SK-N-MC (cell line): ENCODE results near the gene SPAM1.
"Not testable (repeated sequence)": the region's sequence is repeated elsewhere in the genome, so short reads cannot be mapped to it uniquely, and the experiment has no call there.

Experiments used
- DNase-seq: peaks from one replicate; pipeline ENCODE4 v3.0.0-alpha.2; 2011; ENCODE audit warnings: low read depth, low spot score
- H3K27ac ChIP-seq: fragments of 200-600 bp; sonication (generic); 2 replicates; pipeline ENCODE4 v1.5.1; 2016; ENCODE audit warnings: mixed run types
- H3K36me3 ChIP-seq: fragments of 200-600 bp; sonication (generic); 2 replicates; pipeline ENCODE4 v1.6.1; 2017; ENCODE audit warnings: antibody characterized with exemption, low read length, mixed read lengths; ENCODE audit not compliant: insufficient read depth
- H3K4me3 ChIP-seq: fragments of 200-600 bp; sonication (generic); 2 replicates; pipeline ENCODE4 v1.5.1; 2016
- H3K9ac ChIP-seq: fragments of 200-600 bp; sonication (generic); 2 replicates; pipeline ENCODE4 v1.8.0; 2017; ENCODE audit warnings: mixed run types, mixed read lengths; ENCODE audit not compliant: insufficient read length
- H3K9me3 ChIP-seq: fragments of 200-600 bp; sonication (generic); 2 replicates; pipeline ENCODE4 v1.6.1; 2017; ENCODE audit warnings: low read depth, mild to moderate bottlenecking, antibody characterized with exemption, low read length, moderate library complexity, mixed read lengths
- EZH2 ChIP-seq: fragments of 200-600 bp; sonication (generic); IDR thresholded peaks from one replicate; pipeline ENCODE4 v1.6.1; 2017; ENCODE audit warnings: antibody characterized with exemption
- FOXP2 ChIP-seq: optimal IDR thresholded peaks from 2 replicates; pipeline ENCODE3; 2011; ENCODE audit warnings: mild to moderate bottlenecking, moderate library complexity; ENCODE audit not compliant: insufficient read depth; ENCODE audit errors: extremely low read length, control extremely low read depth
- POLR2AphosphoS5 ChIP-seq: IDR thresholded peaks from 2 replicates; pipeline ENCODE4 v1.6.1; 2012; ENCODE audit warnings: mild to moderate bottlenecking, low read depth, low read length, borderline replicate concordance

SPAM1 gene

GRCh38 chr7:123924941-123925340, at the start of gene SPAM1:
Gene SPAM1 (plus strand): TSS chr7:123925241. CDS start chr7:123953571, 28,330 bp downstream.
- no peak for DNase-seq
- TF ChIP-seq EZH2 (no peak), FOXP2 (no peak), POLR2AphosphoS5 (no peak)
- Histone ChIP-seq H3K36me3 (no peaks in the 10 kb centered on the region), H3K27ac (no peak within 1 kb of the TSS), H3K9me3 (no peaks in the 10 kb centered on the region), H3K9ac (no peak within 1 kb of the TSS), H3K4me3 (no peak within 1 kb of the TSS)

- Histone ChIP-seq H3K9ac (no peak overlapping the region), H3K36me3 (no peaks in the 10 kb centered on the region), H3K4me3 (no peak overlapping the region), H3K9me3 (no peaks in the 10 kb centered on the region), H3K27ac (no peak overlapping the region)
- DNase-seq = no peak
- TF ChIP-seq POLR2AphosphoS5 = no peak
- no peak for TF ChIP-seq FOXP2
- TF ChIP-seq EZH2 = no peak
Observed at GRCh38 chr7:123876557-123877256, 48.3 kb upstream of the SPAM1 start.

- DNase-seq = no peak
- Histone ChIP-seq H3K27ac (no peak overlapping the region), H3K4me3 (no peak overlapping the region), H3K9me3 (no peaks in the 10 kb centered on the region), H3K36me3 (no peaks in the 10 kb centered on the region), H3K9ac (no peak overlapping the region)
- no peak for TF ChIP-seq EZH2
- no peak for TF ChIP-seq POLR2AphosphoS5
- no peak for TF ChIP-seq FOXP2
Observed at GRCh38 chr7:123879628-123880027, 45.4 kb upstream of the SPAM1 start.

GRCh38 chr7:123881300-123881699, 43.7 kb upstream of the SPAM1 start:
- Histone ChIP-seq H3K9me3 (no peaks in the 10 kb centered on the region), H3K4me3 (no peak overlapping the region), H3K27ac (no peak overlapping the region), H3K9ac (no peak overlapping the region), H3K36me3 (no peaks in the 10 kb centered on the region)
- DNase-seq = no peak
- TF ChIP-seq POLR2AphosphoS5 (no peak), FOXP2 (no peak), EZH2 (no peak)

GRCh38 chr7:123883154-123883553, 41.9 kb upstream of the SPAM1 start:
- Histone ChIP-seq H3K9ac (no peak overlapping the region), H3K36me3 (no peaks in the 10 kb centered on the region), H3K4me3 (no peak overlapping the region), H3K9me3 (no peaks in the 10 kb centered on the region), H3K27ac (no peak overlapping the region)
- no peak for TF ChIP-seq FOXP2
- no peak for TF ChIP-seq POLR2AphosphoS5
- no peak for TF ChIP-seq EZH2
- DNase-seq = no peak

GRCh38 chr7:123888192-123888591, 36.8 kb upstream of the SPAM1 start:
- TF ChIP-seq POLR2AphosphoS5 (no peak), FOXP2 (no peak), EZH2 (no peak)
- no peak overlapping the region for H3K27ac ChIP-seq
- no peaks in the 10 kb centered on the region; the same call in 1 of the 2 replicates for H3K9me3 ChIP-seq
- no peak overlapping the region for H3K4me3 ChIP-seq
- H3K36me3 ChIP-seq = no peaks in the 10 kb centered on the region
- no peak for DNase-seq
- H3K9ac ChIP-seq = no peak overlapping the region

GRCh38 chr7:123894753-123895152, 30.3 kb upstream of the SPAM1 start:
- H3K9ac ChIP-seq, DNase-seq, H3K27ac ChIP-seq, H3K9me3 ChIP-seq, H3K4me3 ChIP-seq, H3K36me3 ChIP-seq: not testable (repeated sequence)

- no peak overlapping the region for H3K27ac ChIP-seq
- TF ChIP-seq EZH2 (no peak), FOXP2 (no peak), POLR2AphosphoS5 (no peak)
- no peak overlapping the region for H3K9ac ChIP-seq
- DNase-seq = no peak
- H3K9me3 ChIP-seq = no peaks in the 10 kb centered on the region
- H3K36me3 ChIP-seq = no peaks in the 10 kb centered on the region
- H3K4me3 ChIP-seq = no peak overlapping the region
Observed at GRCh38 chr7:123901101-123901500, 23.9 kb upstream of the SPAM1 start.

GRCh38 chr7:123905714-123906113, 19.3 kb upstream of the SPAM1 start:
- Histone ChIP-seq H3K36me3 (no peaks in the 10 kb centered on the region), H3K4me3 (no peak overlapping the region), H3K9ac (no peak overlapping the region), H3K9me3 (no peaks in the 10 kb centered on the region), H3K27ac (no peak overlapping the region)
- TF ChIP-seq EZH2 = no peak
- no peak for TF ChIP-seq POLR2AphosphoS5
- no peak for TF ChIP-seq FOXP2
- no peak for DNase-seq

- Histone ChIP-seq H3K4me3 (no peak overlapping the region), H3K9ac (no peak overlapping the region), H3K36me3 (no peaks in the 10 kb centered on the region), H3K27ac (no peak overlapping the region), H3K9me3 (no peaks in the 10 kb centered on the region)
- TF ChIP-seq EZH2 (no peak), FOXP2 (no peak), POLR2AphosphoS5 (no peak)
- no peak for DNase-seq
Observed at GRCh38 chr7:123916240-123916724, 8.8 kb upstream of the SPAM1 start.
